ENCODE data around the gene IL1RL2.

- TF ChIP-seq POLR2A (IDR thresholded peaks at IDR 0.05; ENCODE audit: low read length) = no peak
- no peak for TF ChIP-seq GATA1 (IDR thresholded peaks at IDR 0.05; ENCODE audit: low read depth, low read length)
These were observed 78.1 kb downstream of the IL1RL2 start for GRCh38 chr2:102264952-102265351.
